ENCODE measurements around the gene SMPD3. TPM values are rescaled to one million over a fixed set of nuclear protein-coding genes. Genes with fewer than 3 reads are reported as not detected.

The SMPD3 gene
- total RNA-seq, 1 experiment from 2014 or later, result 1.4 TPM

DNA sequence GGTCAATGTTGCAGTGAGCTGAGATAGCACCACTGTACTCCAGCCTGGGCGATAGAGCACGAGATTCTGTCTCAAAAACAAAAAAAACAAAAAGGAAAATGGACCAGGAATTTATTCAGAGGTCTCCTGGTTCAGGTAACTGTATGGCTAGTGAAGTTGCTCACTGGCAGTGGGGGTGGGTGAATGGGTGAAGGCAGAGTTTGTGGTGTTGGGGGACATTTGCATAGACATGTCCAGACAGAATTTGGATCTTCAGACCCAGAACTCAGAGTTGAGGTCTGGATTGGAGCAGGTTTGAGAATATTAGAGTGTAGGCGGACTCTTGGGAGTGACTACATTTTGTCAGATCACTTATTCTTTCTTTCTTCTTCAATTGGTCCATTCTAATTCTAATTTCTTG, 55.0 kb downstream of the SMPD3 start:
- Mint-ChIP-seq H3K27me3 (ENCODE audit: low read depth) (no peaks in the 10 kb centered on the region), H3K4me3 (no peak overlapping the region), H3K9me3 (no peaks in the 10 kb centered on the region), H3K4me1 (peaks cover 52% of the 10 kb centered on the region), H3K27ac (no peak overlapping the region), H3K36me3 (no peaks in the 10 kb centered on the region)
- TF ChIP-seq PRRX2 (CRISPR knock-in tag; IDR thresholded peaks at IDR 0.05), result no peak
- no peak for TF ChIP-seq GTF2I (CRISPR knock-in tag; conservative IDR thresholded peaks at IDR 0.05)
- TF ChIP-seq, protein P1, sequence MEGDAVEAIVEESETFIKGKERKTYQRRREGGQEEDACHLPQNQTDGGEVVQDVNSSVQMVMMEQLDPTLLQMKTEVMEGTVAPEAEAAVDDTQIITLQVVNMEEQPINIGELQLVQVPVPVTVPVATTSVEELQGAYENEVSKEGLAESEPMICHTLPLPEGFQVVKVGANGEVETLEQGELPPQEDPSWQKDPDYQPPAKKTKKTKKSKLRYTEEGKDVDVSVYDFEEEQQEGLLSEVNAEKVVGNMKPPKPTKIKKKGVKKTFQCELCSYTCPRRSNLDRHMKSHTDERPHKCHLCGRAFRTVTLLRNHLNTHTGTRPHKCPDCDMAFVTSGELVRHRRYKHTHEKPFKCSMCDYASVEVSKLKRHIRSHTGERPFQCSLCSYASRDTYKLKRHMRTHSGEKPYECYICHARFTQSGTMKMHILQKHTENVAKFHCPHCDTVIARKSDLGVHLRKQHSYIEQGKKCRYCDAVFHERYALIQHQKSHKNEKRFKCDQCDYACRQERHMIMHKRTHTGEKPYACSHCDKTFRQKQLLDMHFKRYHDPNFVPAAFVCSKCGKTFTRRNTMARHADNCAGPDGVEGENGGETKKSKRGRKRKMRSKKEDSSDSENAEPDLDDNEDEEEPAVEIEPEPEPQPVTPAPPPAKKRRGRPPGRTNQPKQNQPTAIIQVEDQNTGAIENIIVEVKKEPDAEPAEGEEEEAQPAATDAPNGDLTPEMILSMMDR (IDR thresholded peaks at IDR 0.05), result no peak
- TF ChIP-seq ZNF396 (CRISPR knock-in tag; IDR thresholded peaks at IDR 0.05; ENCODE audit: borderline replicate concordance), result no peak
- TF ChIP-seq, protein P2, sequence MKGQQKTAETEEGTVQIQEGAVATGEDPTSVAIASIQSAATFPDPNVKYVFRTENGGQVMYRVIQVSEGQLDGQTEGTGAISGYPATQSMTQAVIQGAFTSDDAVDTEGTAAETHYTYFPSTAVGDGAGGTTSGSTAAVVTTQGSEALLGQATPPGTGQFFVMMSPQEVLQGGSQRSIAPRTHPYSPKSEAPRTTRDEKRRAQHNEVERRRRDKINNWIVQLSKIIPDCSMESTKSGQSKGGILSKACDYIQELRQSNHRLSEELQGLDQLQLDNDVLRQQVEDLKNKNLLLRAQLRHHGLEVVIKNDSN (CRISPR knock-in tag; IDR thresholded peaks at IDR 0.05), result no peak
- TF ChIP-seq, protein P3, sequence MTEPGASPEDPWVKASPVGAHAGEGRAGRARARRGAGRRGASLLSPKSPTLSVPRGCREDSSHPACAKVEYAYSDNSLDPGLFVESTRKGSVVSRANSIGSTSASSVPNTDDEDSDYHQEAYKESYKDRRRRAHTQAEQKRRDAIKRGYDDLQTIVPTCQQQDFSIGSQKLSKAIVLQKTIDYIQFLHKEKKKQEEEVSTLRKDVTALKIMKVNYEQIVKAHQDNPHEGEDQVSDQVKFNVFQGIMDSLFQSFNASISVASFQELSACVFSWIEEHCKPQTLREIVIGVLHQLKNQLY (CRISPR knock-in tag; IDR thresholded peaks at IDR 0.05), result no peak
- TF ChIP-seq, protein P4, sequence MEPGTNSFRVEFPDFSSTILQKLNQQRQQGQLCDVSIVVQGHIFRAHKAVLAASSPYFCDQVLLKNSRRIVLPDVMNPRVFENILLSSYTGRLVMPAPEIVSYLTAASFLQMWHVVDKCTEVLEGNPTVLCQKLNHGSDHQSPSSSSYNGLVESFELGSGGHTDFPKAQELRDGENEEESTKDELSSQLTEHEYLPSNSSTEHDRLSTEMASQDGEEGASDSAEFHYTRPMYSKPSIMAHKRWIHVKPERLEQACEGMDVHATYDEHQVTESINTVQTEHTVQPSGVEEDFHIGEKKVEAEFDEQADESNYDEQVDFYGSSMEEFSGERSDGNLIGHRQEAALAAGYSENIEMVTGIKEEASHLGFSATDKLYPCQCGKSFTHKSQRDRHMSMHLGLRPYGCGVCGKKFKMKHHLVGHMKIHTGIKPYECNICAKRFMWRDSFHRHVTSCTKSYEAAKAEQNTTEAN (CRISPR knock-in tag; IDR thresholded peaks at IDR 0.05), result no peak
- no peak for DNase-seq (ENCODE audit: low spot score)
- no peak for ATAC-seq
- CTCF ChIA-PET, result interaction anchor here (0.5 to 2.8 kb wide), 4 partner anchors 9 to 121 kb away, joined by 3 to 6 read pairs (median 3); no protein-coding TSS in a partner anchor
- POLR2A ChIA-PET, result no interaction called here

DNA sequence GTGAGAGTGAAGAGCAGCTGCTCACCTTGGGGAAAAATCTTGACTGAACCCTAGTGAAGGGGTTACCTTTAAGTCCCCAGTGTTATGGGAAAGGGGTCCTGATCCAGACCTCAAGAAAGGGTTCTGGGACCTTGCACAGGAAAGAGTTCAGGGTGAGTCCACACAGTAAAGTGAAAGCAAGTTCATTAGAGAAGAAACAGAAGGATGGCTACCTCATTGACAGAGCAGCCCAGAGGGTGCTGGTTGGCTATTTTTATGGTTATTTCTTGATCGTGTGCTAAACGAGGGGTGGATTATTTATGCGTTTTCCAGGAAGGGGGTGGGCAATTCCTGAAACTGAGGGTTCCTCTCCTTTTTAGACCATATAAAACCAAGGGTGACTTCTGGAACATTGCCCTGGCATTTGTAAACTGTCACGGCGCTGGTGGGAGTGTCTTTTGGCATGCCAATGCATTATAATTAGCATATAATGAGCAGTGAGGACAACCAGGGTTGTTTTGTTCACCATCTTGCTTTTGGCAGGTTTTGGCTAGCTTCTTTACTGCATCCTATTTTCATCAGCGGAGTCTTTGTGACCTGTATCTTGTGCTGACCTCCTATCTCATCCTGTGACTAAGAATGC, 58.4 kb downstream of the SMPD3 start:
- ChIA-PET POLR2A (no interaction called here), CTCF (interaction anchor here (1.0 to 2.1 kb wide), 4 partner anchors 11 to 121 kb away, joined by 3 to 7 read pairs (median 3); no protein-coding TSS in a partner anchor)
- H3K36me3 Mint-ChIP-seq, result no peaks in the 10 kb centered on the region
- DNase-seq (ENCODE audit: low spot score) (no peak), ATAC-seq (no peak)
- H3K27ac Mint-ChIP-seq, result no peak overlapping the region
- peaks cover 52% of the 10 kb centered on the region for H3K4me1 Mint-ChIP-seq
- H3K9me3 Mint-ChIP-seq, result no peaks in the 10 kb centered on the region
- no peak overlapping the region for H3K4me3 Mint-ChIP-seq
- H3K27me3 Mint-ChIP-seq (ENCODE audit: low read depth), result no peaks in the 10 kb centered on the region
- TF ChIP-seq, protein P2 (CRISPR knock-in tag; IDR thresholded peaks at IDR 0.05), result no peak
- TF ChIP-seq HMGA2 (CRISPR knock-in tag; IDR thresholded peaks at IDR 0.05) (no peak), ZNF416 (CRISPR knock-in tag; IDR thresholded peaks at IDR 0.05) (no peak), SMAD3 (CRISPR knock-in tag; IDR thresholded peaks at IDR 0.05; ENCODE audit: borderline replicate concordance) (no peak), ZNF317 (CRISPR knock-in tag; IDR thresholded peaks at IDR 0.05; ENCODE audit: borderline replicate concordance, low read depth) (no peak), FOXP4 (CRISPR knock-in tag; IDR thresholded peaks at IDR 0.05) (no peak), SMAD4 (CRISPR knock-in tag; IDR thresholded peaks at IDR 0.05) (no peak), IRF2 (CRISPR knock-in tag; IDR thresholded peaks at IDR 0.05; ENCODE audit: borderline replicate concordance, low read depth) (no peak), PRDM15 (CRISPR knock-in tag; IDR thresholded peaks at IDR 0.05) (no peak), ZNF281 (CRISPR knock-in tag; IDR thresholded peaks at IDR 0.05) (no peak), CREM (CRISPR knock-in tag; IDR thresholded peaks at IDR 0.05) (no peak), ZNF512 (CRISPR knock-in tag; IDR thresholded peaks at IDR 0.05; ENCODE audit: borderline replicate concordance) (no peak)

All from WTC11 (cell line).